Keratinocyte (primary cell): Measurements from ENCODE around the gene SERPIND1.

Experiments used
- CTCF ChIP-seq, 3 experiments: IDR thresholded peaks in 1 of 3; conservative IDR thresholded peaks in 1 of 3; optimal IDR thresholded peaks in 1 of 3; 2 replicates in 2 of 3; 3 replicates in 1 of 3; pipeline versions ENCODE3 to v1.5.1; 2011; ENCODE audit warnings: low read length in 3 of 3, mild to moderate bottlenecking in 3 of 3, moderate library complexity in 2 of 3, control low read depth in 1 of 3, inconsistent platforms in 1 of 3; ENCODE audit not compliant: insufficient read depth in 2 of 3; ENCODE audit errors: extremely low read depth in 1 of 3
- EZH2 ChIP-seq: IDR thresholded peaks from one replicate; pipeline ENCODE4 v1.6.1; 2012; ENCODE audit warnings: inconsistent platforms, mild to moderate bottlenecking, low read length, moderate library complexity

DNA sequence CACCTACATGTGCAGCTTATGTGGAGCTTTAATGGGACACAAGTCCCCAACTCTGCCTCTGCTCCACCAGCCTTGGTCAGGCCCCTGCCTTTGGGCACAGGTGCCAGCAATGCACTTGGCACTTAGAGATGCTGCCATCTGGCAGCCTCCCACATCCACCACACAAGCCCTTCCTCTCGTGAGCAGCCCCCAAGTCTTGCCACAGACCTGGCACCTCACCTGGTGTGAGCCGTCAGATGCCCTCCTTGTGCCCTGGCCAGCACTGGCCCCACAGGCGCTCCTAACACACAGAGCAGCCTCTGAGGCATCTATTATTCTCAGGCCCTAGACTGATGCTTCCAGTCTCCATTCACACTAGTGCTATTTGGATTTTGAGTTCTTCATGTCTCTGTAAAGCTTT, 24.5 kb upstream of the SERPIND1 start:
- no peak for TF ChIP-seq CTCF (optimal IDR thresholded peaks at IDR 0.05 in 1 of 3, IDR thresholded peaks at IDR 0.05 in 1 of 3, conservative IDR thresholded peaks at IDR 0.05 in 1 of 3; ENCODE audit: extremely low read depth in 1 of 3, insufficient read depth in 2 of 3, low read length in 3 of 3)
- no peak for TF ChIP-seq EZH2
